Renal pelvis (tissue), 3 donors: ENCODE results near the gene UNC13D. TPM values are rescaled to one million over a fixed set of nuclear protein-coding genes. Genes with fewer than 3 reads are reported as not detected.

Experiments used
- polyA plus RNA-seq, 3 donors: library from polyadenylated mRNA; unstranded; fragments of 120-200 nt; gene quantifications; one replicate each; pipeline ENCODE4 v1.2.1, GENCODE V29; 2013; ENCODE audit not compliant: insufficient read length in 3 of 3

The UNC13D gene
- polyA plus RNA-seq, 3 donors: 4.8 to 6.6 (median 6.3) TPM

Other genes with a start within 250 kb of the UNC13D start
- gene SMIM5, start 211.0 kb downstream of the UNC13D start, polyA plus RNA-seq: 1 to 10 TPM; 6.6 to 9.2 (median 8.1) TPM
- gene RECQL5, start 177.2 kb downstream of the UNC13D start, polyA plus RNA-seq: 10 to 100 TPM; 43.5 to 62.4 (median 55.2) TPM
- gene SAP30BP, start 177.1 kb downstream of the UNC13D start, polyA plus RNA-seq: 100 to 1,000 TPM in 1 of 3 donors, 10 to 100 TPM in 2; 92.2 to 104 (median 98.5) TPM
- 10 to 100 TPM; 12.5 to 17.1 (median 16.2) TPM for gene ITGB4, start 122.9 kb downstream of the UNC13D start, polyA plus RNA-seq
- 10 to 100 TPM; 33.7 to 40.4 (median 38.3) TPM for gene GALK1, start 79.2 kb downstream of the UNC13D start, polyA plus RNA-seq
- 10 to 100 TPM; 42.3 to 55.1 (median 46.7) TPM for gene UNK, start 59.6 kb downstream of the UNC13D start, polyA plus RNA-seq
- 10 to 100 TPM; 82.9 to 89.7 (median 88.1) TPM for gene WBP2, start 10.9 kb upstream of the UNC13D start, polyA plus RNA-seq
- 1 to 10 TPM; 7.5 to 9.5 (median 7.8) TPM for gene TRIM47, start 34.2 kb upstream of the UNC13D start, polyA plus RNA-seq
- gene TRIM65, start 52.5 kb upstream of the UNC13D start, polyA plus RNA-seq: 10 to 100 TPM; 14.6 to 16.7 (median 16.3) TPM
- gene MRPL38, start 60.5 kb upstream of the UNC13D start, polyA plus RNA-seq: 100 to 1,000 TPM in 1 of 3 donors, 10 to 100 TPM in 2; 91.2 to 114 (median 97.4) TPM
- 10 to 100 TPM in 2 of 3 donors, 1 to 10 TPM in 1; 9.7 to 13.3 (median 13.1) TPM for gene FBF1, start 96.6 kb upstream of the UNC13D start, polyA plus RNA-seq
- 10 to 100 TPM; 30.1 to 42.2 (median 35.1) TPM for gene ACOX1, start 134.8 kb upstream of the UNC13D start, polyA plus RNA-seq
- gene TEN1, start 134.8 kb upstream of the UNC13D start, polyA plus RNA-seq: 10 to 100 TPM; 23.5 to 27.0 (median 25.5) TPM
- 10 to 100 TPM; 17.4 to 23.0 (median 21.9) TPM for gene CDK3, start 156.5 kb upstream of the UNC13D start, polyA plus RNA-seq
- 10 to 100 TPM; 24.4 to 25.9 (median 25.4) TPM for gene EVPL, start 182.9 kb upstream of the UNC13D start, polyA plus RNA-seq
- 100 to 1,000 TPM in 2 of 3 donors, 10 to 100 TPM in 1; 97.6 to 109 (median 106) TPM for gene SRP68, start 228.1 kb upstream of the UNC13D start, polyA plus RNA-seq
- gene GALR2, start 230.4 kb upstream of the UNC13D start, polyA plus RNA-seq: under 1 TPM; 0.24 to 0.87 (median 0.33) TPM
- gene ZACN, start 234.8 kb upstream of the UNC13D start, polyA plus RNA-seq: 10 to 100 TPM; 13.4 to 30.9 (median 27.1) TPM